ENCODE measurements around the gene ARAF. TPM values are rescaled to one million over a fixed set of nuclear protein-coding genes. Genes with fewer than 3 reads are reported as not detected.

Gene ARAF
- total RNA-seq, 4 donors from 2014 or later: 27.5 to 46.8 (median 38.5) TPM

DNA sequence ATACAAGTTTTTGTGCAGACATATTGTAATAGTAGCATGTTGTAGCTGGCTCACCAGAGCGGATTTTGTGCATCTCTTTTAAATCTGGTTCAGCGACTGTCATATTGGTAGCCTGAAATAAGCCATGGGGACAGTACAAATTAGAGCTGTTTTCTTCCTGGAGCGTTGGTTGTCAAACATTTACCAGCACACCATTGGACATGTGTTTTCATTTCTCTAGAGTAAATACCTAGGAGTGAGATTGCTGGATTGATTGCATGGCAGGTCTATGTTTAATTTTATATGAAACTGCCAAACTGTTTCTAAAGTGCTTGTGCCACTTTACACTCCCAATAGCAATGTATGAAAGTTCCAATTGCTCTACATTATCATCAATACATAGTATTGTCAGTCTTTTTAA, 2.6 kb upstream of the ARAF start:
- no peak for ATAC-seq
- no peak overlapping the region for H3K27ac ChIP-seq
- no peaks in the 10 kb centered on the region for H3K9me3 ChIP-seq
- no peak overlapping the region for H3K4me3 ChIP-seq
- H3K4me1 ChIP-seq: peaks cover 0 to 23% (median 2%) of the 10 kb centered on the region in 3 donors
- H3K36me3 ChIP-seq: peaks cover 0 to 8% of the 10 kb centered on the region in 2 donors
- WGBS, 2 donors (ENCODE audit: low coverage in 1 of 2): 85% methylated on average over 3 of the region's 3 CpGs; no CpG with 5 or more reads in 1 of the 2 donors
- TF ChIP-seq POLR2A (IDR thresholded peaks at IDR 0.05) (no peak), POLR2AphosphoS5 (IDR thresholded peaks at IDR 0.05) (no peak), EP300 (IDR thresholded peaks at IDR 0.05) (no peak)
- TF ChIP-seq, protein P1, sequence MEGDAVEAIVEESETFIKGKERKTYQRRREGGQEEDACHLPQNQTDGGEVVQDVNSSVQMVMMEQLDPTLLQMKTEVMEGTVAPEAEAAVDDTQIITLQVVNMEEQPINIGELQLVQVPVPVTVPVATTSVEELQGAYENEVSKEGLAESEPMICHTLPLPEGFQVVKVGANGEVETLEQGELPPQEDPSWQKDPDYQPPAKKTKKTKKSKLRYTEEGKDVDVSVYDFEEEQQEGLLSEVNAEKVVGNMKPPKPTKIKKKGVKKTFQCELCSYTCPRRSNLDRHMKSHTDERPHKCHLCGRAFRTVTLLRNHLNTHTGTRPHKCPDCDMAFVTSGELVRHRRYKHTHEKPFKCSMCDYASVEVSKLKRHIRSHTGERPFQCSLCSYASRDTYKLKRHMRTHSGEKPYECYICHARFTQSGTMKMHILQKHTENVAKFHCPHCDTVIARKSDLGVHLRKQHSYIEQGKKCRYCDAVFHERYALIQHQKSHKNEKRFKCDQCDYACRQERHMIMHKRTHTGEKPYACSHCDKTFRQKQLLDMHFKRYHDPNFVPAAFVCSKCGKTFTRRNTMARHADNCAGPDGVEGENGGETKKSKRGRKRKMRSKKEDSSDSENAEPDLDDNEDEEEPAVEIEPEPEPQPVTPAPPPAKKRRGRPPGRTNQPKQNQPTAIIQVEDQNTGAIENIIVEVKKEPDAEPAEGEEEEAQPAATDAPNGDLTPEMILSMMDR (IDR thresholded peaks at IDR 0.05): no peak
- no peaks in the 10 kb centered on the region for H3K27me3 ChIP-seq

DNA sequence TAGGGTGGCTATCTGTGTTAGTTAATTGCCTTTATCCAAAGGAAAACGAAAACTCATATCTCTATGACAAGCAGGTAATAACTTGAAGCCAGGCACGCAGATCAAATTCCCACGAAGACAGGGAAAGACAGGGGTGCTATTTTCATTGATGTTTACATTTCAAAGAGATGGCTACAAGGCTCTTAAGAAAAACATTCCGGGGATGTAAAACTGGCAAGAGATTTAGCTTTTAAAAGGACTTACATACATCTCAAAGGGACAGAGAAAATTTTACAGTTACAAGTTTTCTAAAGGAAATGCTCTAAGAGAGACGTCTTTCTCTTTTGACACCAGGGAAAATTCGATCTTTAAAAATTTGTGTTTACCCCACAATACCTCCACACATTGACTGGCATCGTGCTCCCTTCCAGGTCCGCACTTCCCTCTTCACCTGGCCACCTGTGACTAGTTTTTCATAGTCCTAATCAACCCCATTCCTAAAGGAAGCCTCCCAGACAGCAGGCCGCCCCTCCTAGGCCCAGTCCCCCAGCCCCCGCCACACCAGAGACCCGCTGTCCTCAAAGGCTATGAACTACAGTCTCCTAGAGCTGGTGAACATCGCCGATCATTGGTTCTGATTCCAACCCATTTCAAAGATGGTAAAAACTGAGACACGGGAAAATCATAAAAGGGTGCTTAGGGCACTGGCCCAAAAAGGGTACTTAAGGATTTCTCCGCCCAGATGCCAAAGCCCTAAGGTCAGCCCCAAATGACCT, 649 bp upstream of the ARAF start:
- H3K27me3 ChIP-seq: no peaks in the 10 kb centered on the region
- peaks cover 0 to 42% (median 2%) of the 10 kb centered on the region in 3 donors for H3K4me1 ChIP-seq
- H3K27ac ChIP-seq: peak overlapping the region; percentile 88 to 97 (median 95)
- H3K36me3 ChIP-seq: peaks cover 0 to 28% of the 10 kb centered on the region in 2 donors
- ATAC-seq: no peak
- no peaks in the 10 kb centered on the region for H3K9me3 ChIP-seq
- TF ChIP-seq POLR2AphosphoS5 (IDR thresholded peaks at IDR 0.05): no peak
- no peak for TF ChIP-seq POLR2A (IDR thresholded peaks at IDR 0.05)
- no peak for TF ChIP-seq EP300 (IDR thresholded peaks at IDR 0.05)
- TF ChIP-seq, protein P1 (IDR thresholded peaks at IDR 0.05): no peak
- 5 to 23% methylated on average over 7 to 9 of the region's 15 CpGs for WGBS, 2 donors (ENCODE audit: low coverage in 1 of 2)
- peak overlapping the region; percentile 27 to 66 for H3K4me3 ChIP-seq

DNA sequence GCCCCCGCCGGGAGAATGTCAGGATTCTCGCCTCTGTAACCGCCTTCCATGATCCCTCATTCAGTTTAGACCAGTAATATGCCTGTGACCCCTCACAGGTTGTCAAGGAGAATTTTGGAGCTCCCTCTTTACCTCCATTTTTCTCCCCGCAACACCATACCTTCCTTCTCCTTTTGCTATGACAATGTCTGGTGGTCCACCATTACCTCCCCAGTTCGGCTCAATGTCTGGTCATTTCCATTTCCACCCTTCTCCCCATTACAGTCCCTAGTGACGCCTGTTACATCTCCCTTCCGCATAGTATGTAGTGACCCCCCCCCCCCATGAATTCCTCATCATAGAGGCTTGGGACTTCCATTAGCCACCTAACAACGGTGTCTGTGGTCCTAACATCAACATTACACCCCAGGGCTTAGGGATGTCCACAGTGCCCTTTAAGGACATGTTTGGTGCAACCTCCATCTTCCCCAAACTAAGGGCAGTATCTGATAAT, 700 bp downstream of the ARAF start:
- 0 to 11% methylated on average over 3 to 5 of the region's 9 CpGs for whole genome bisulfite sequencing, 2 donors (ENCODE audit: low coverage in 1 of 2)
- TF ChIP-seq POLR2A (IDR thresholded peaks at IDR 0.05): no peak
- TF ChIP-seq, protein P1 (IDR thresholded peaks at IDR 0.05): no peak
- TF ChIP-seq POLR2AphosphoS5 (IDR thresholded peaks at IDR 0.05): no peak
- Histone ChIP-seq H3K27ac (peak overlapping the region; percentile 93 to 97 (median 95)), H3K4me1 (peaks cover 0 to 38% (median 2%) of the 10 kb centered on the region in 3 donors), H3K27me3 (no peaks in the 10 kb centered on the region), H3K36me3 (peaks cover 0 to 39% of the 10 kb centered on the region in 2 donors), H3K4me3 (peak overlapping the region; percentile 61 to 66), H3K9me3 (no peaks in the 10 kb centered on the region)
- no peak for ATAC-seq

DNA sequence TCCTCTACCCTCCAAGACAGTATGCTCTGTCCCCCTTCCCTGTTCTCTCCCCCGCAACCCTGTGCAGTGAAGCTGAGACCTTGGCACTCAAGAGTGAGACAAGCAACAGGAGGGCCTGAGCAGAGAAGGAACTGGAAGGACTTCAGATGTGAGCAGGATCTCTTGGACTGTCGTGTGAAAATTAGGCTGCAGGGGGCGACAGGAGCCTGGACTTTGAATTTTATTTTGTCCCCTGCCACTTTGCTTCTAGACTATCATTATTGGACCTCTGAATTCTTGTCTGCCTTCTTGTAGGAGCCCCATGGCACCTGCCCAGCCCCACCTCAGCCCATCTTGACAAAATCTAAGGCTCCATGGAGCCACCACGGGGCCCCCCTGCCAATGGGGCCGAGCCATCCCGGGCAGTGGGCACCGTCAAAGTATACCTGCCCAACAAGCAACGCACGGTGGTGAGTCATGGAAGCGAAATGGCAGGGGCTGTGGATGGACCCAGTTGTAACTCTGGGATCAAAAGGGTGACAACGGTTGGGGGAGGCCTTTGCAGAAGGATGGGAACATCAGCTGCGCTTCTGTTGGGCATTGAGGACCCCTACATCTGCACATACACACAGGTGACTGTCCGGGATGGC, 1.7 kb downstream of the ARAF start:
- Histone ChIP-seq H3K4me3 (no peak overlapping the region), H3K27me3 (no peaks in the 10 kb centered on the region), H3K36me3 (peaks cover 0 to 49% of the 10 kb centered on the region in 2 donors), H3K27ac (no peak overlapping the region), H3K9me3 (no peaks in the 10 kb centered on the region), H3K4me1 (peaks cover 0 to 38% (median 2%) of the 10 kb centered on the region in 3 donors)
- 20% methylated on average over 1 of the region's 13 CpGs; no CpG with 5 or more reads in 1 of the 2 donors for WGBS, 2 donors (ENCODE audit: low coverage in 1 of 2)
- TF ChIP-seq POLR2AphosphoS5 (IDR thresholded peaks at IDR 0.05) (no peak), EP300 (IDR thresholded peaks at IDR 0.05) (no peak), POLR2A (IDR thresholded peaks at IDR 0.05) (no peak)
- TF ChIP-seq, protein P1 (IDR thresholded peaks at IDR 0.05): peak in 1 of 4 experiments; percentile 34
- ATAC-seq: no peak

All from gastroesophageal sphincter (tissue), 4 donors.